Left lung (tissue), 10 donors: ENCODE measurements around the gene NSUN2. TPM values are rescaled to one million over a fixed set of nuclear protein-coding genes. Genes with fewer than 3 reads are reported as not detected.

Experiments
- ATAC-seq: fragments of 200-7000 bp; cut with Tn5 transposase; one replicate; pipeline ENCODE4 v1.9.1; 2020; ENCODE audit warnings: moderate library complexity
- DNase-seq, 4 donors: peaks; one replicate each; pipeline ENCODE4 v3.0.0-alpha.2; 2013 to 2020
- H3K27ac ChIP-seq, 2 donors: fragments of 200-600 bp; sonication (generic) in 1 of 2; one replicate each; pipeline versions ENCODE4 v1.5.0 to v1.8.0; 2020 to 2021
- H3K27me3 ChIP-seq, 2 donors: fragments of 200-600 bp; sonication (generic) in 1 of 2; one replicate each; pipeline versions ENCODE4 v1.5.0 to v1.8.0; 2020 to 2021
- H3K36me3 ChIP-seq, 2 donors: fragments of 200-600 bp; sonication (generic) in 1 of 2; one replicate each; pipeline versions ENCODE4 v1.5.0 to v1.8.0; 2020 to 2021
- H3K4me1 ChIP-seq, 2 donors: fragments of 200-600 bp; one replicate each; pipeline ENCODE4 v1.8.0; 2021
- H3K4me3 ChIP-seq, 2 donors: fragments of 200-600 bp; sonication (generic) in 1 of 2; one replicate each; pipeline versions ENCODE4 v1.5.0 to v1.8.0; 2020 to 2021; ENCODE audit warnings: mild to moderate bottlenecking in 1 of 2
- H3K9me3 ChIP-seq, 2 donors: fragments of 200-600 bp; sonication (generic) in 1 of 2; one replicate each; pipeline versions ENCODE4 v1.5.0 to v1.8.0; 2020 to 2021
- CTCF ChIP-seq, 2 donors: fragments of 200-600 bp; sonication (generic) in 1 of 2; IDR thresholded peaks; one replicate each; pipeline versions ENCODE4 v1.5.0 to v1.8.0; 2021; ENCODE audit warnings: antibody characterized with exemption in 2 of 2
- intact Hi-C, 2 donors: fragments of 100-400 bp; cut with DNase I; formaldehyde crosslinking; loops; one replicate each; pipeline versions ENCODE4 v1.11.2 to v1.14.2; 2022
- polyA plus RNA-seq, 6 donors: library from polyadenylated mRNA; unstranded; fragments of 120-200 nt; gene quantifications; one replicate each; pipeline ENCODE4 v1.2.1, GENCODE V29; 2013; ENCODE audit not compliant: insufficient read length in 6 of 6
- total RNA-seq, 2 donors: library from RNA; stranded (reverse); fragmentation: NEBNext Ultra II Directional; extraction: Animal tissue kit (Norgen Biotek cat#: 25700); gene quantifications; one replicate each; pipeline ENCODE4 v1.2.1, GENCODE V29; 2021
- donor health status: DM: no; HTN: yes; CAD: no.
- donor health status: DM: no; HTN: no; CAD: no.

The NSUN2 gene
- total and polyA plus RNA-seq, 8 donors = 37.5 to 93.9 (median 56.9) TPM

- intact Hi-C loops = no loop called here
- no peak for TF ChIP-seq CTCF (IDR thresholded peaks at IDR 0.05)
- no peak for ATAC-seq
- DNase-seq = no peak
- H3K4me1 ChIP-seq = no peaks in the 10 kb centered on the region
- no peaks in the 10 kb centered on the region for H3K9me3 ChIP-seq
- H3K4me3 ChIP-seq = no peak overlapping the region
- no peak overlapping the region for H3K27ac ChIP-seq
- peaks cover 4 to 100% of the 10 kb centered on the region in 2 donors for H3K36me3 ChIP-seq
- H3K27me3 ChIP-seq = no peaks in the 10 kb centered on the region
Observed at GRCh38 chr5:6607559-6607936, 25.3 kb downstream of the NSUN2 start.

DNA sequence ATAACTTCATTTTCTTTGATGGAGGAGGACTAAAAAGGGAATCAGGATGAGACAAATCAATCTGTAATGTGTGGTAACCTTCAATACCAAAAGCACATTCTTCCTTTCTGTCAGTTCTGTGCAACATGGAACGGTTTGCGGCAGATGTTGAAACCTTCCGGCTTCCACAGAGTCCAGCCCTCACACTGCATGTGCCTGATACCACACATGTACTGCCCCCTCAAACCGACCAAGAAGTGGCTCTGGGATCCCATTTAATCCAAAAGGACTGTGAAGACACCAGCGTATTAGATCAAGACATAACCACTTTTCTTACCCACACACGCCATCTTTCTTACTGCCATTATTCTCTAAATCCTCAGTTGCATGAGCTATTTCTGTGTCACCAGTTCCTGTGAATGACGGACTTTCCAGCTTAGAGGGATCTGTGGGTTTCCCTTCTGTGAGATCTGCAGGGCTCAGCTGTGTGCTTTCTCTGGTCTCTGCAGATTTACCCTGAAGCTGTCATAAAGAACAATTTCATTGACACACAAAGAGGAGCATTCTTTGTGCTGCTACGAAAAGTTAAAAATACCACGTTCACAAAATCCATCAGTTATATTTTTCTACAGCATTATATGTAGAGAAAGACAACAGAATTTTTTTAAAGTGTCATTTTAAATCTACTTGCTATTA lies 25.8 kb downstream of the NSUN2 start:
- ATAC-seq = no peak
- Histone ChIP-seq H3K9me3 (no peaks in the 10 kb centered on the region), H3K4me3 (no peak overlapping the region), H3K4me1 (no peaks in the 10 kb centered on the region), H3K27ac (no peak overlapping the region), H3K27me3 (no peaks in the 10 kb centered on the region), H3K36me3 (peaks cover 4 to 100% of the 10 kb centered on the region in 2 donors)
- no peak for TF ChIP-seq CTCF (IDR thresholded peaks at IDR 0.05)
- intact Hi-C loops = no loop called here
- no peak for DNase-seq

- intact Hi-C loops = no loop called here
- Histone ChIP-seq H3K4me1 (no peaks in the 10 kb centered on the region), H3K27me3 (no peaks in the 10 kb centered on the region), H3K9me3 (no peaks in the 10 kb centered on the region), H3K4me3 (no peak overlapping the region), H3K36me3 (peaks cover 4 to 100% of the 10 kb centered on the region in 2 donors), H3K27ac (no peak overlapping the region)
- ATAC-seq (no peak), DNase-seq (no peak)
- TF ChIP-seq CTCF (IDR thresholded peaks at IDR 0.05) = no peak
Observed at GRCh38 chr5:6604946-6605345, 27.9 kb downstream of the NSUN2 start.

DNA sequence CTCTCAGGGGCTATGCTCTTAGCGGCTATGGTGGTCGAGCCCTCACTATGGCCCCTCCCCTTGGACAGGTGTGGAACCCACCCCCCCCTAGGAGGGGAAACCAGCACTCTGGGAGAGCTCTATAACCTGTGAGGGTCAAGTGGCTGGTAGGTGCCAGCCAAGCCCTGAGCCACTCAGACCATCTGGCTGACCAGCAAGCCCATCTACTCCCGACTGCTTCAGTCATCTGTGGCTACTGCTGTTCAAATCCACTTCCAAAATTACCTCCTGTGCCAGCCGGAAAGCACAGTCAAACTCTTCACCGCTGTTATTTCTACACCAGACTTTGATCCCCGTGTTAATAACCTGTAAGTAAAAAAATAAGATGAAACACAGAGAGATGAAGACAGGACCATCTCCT lies 28.5 kb downstream of the NSUN2 start:
- peaks cover 4 to 100% of the 10 kb centered on the region in 2 donors for H3K36me3 ChIP-seq

DNA sequence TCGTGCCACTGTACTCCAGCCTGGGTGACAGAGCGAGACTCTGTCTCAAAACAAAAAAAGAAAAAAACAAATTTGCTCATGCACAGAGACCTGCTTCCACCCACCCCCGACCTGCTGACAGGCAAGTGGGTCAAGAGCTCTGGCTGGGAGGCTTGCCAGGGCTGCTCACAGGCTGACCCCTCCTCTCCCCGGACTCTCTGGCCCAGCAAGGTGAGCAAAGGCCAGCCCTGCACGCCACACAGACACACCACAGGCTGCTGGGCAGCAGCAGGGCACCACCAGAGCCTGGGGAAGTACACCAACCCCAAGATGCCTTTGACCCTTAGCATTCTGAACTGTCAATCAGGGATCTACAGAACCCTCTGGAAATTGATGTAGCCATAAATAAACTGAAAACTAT lies 29.2 kb downstream of the NSUN2 start:
- Histone ChIP-seq H3K27ac (no peak overlapping the region), H3K36me3 (peaks cover 4 to 100% of the 10 kb centered on the region in 2 donors), H3K27me3 (no peaks in the 10 kb centered on the region), H3K4me3 (no peak overlapping the region), H3K4me1 (no peaks in the 10 kb centered on the region), H3K9me3 (no peaks in the 10 kb centered on the region)
- ATAC-seq (peak; percentile 87), DNase-seq (peak in 1 of 4 donors; percentile 59)
- intact Hi-C loops = no loop called here
- TF ChIP-seq CTCF (IDR thresholded peaks at IDR 0.05) = no peak

More for the DNA sequence above, 28.5 kb downstream of the NSUN2 start:
- intact Hi-C loops = no loop called here
- Histone ChIP-seq H3K4me1 (no peaks in the 10 kb centered on the region), H3K27me3 (no peaks in the 10 kb centered on the region), H3K9me3 (no peaks in the 10 kb centered on the region), H3K27ac (no peak overlapping the region), H3K4me3 (no peak overlapping the region)
- TF ChIP-seq CTCF (IDR thresholded peaks at IDR 0.05) = no peak
- DNase-seq (no peak), ATAC-seq (no peak)
